GM21390 (cell line): Measurements from ENCODE around the gene RING1.

Source experiments
- ATAC-seq: cut with Tn5 transposase; IDR thresholded peaks from one replicate; pipeline ENCODE4 v1.9.1; 2021; ENCODE audit not compliant: unreplicated experiment

The RING1 gene

DNA sequence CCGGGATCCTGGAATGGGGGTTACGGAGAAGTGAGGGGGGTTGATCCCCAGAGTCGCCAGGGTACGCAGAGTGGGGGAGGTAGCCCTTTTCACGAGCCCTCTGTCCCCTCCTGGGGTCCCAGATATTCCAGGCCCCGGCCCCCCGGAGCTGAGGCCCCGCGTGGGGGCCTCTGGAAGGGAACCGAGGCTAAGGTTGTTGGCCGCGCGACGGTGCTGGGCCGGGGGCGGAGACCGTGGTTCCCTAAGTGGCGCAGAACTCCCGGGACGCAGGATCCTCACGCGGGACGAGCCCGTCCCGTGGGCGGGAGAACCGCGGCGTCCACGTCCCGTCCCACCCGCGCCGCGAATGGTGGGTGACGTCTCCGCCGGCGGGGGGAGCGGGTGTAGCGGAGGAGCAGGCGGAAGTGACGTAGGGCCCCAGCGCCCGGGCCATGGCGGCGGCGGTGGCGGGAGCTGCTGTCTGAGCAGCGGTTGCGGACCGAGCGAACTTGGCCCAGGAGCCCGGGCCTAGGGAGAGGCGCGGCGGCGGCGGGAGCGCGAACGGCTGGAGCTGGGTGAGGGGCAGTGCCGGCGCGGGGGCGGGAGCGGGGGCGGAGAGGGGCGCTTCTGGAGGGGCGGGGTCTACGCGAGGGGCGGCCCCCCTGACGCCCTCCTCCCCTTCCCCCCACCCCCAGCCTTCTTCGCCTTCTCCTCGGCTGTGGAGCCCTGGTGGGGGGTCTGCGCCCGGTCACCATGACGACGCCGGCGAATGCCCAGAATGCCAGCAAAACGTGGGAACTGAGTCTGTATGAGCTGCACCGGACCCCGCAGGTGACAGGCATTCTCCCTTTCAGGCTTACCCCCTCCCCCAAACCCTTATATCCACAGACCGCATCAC lies at the start of gene RING1:
Gene RING1, plus strand, starts transcription at position 410 of the 877 bp plus-strand sequence. Its CDS starts 323 bp downstream, at position 733.
- peak; percentile 48 for ATAC-seq

GRCh38 chr6:33160096-33160495 lies 48.2 kb upstream of the RING1 start:
- ATAC-seq: no peak

- no peak for ATAC-seq
These were observed 47.5 kb upstream of the RING1 start for GRCh38 chr6:33160728-33161344.

GRCh38 chr6:33161354-33162331 lies 46.7 kb upstream of the RING1 start:
- ATAC-seq: no peak

GRCh38 chr6:33163540-33163939 lies 44.8 kb upstream of the RING1 start:
- no peak for ATAC-seq

GRCh38 chr6:33164176-33164575 lies 44.1 kb upstream of the RING1 start:
- ATAC-seq: no peak

DNA sequence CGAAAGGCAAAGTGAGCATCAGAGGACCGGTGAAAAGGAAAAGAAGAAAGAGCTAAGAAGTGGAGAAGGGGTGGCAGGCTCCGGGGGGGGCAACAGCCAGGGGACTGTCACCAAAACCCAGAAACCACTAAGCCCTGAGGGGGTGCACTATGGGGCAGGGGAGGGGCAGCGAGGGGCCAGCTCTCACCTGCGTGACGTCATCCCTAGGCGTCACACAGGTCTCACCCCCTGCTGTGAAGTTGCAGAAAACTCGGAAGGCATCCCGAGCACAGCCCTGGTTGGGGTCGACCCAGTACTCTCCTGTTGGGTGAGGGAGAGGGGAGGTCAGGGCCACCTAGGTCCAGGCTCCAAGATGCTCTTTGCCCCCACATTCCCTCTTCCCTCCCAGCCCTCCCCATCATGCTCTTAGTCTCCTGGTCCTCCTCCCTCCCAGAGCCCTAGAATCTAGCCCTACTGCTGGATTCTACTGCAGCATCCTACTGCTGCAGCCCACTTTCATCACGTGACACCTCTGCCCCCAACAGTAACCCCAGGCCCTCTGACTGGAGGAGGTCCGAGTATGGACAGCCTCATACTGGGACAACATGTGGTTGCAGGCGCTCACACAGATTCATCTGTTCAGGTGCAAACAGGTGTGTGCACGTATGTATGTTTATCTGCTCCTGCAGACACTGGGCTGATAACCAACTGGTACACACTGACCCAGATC lies 43.5 kb upstream of the RING1 start:
- no peak for ATAC-seq

DNA sequence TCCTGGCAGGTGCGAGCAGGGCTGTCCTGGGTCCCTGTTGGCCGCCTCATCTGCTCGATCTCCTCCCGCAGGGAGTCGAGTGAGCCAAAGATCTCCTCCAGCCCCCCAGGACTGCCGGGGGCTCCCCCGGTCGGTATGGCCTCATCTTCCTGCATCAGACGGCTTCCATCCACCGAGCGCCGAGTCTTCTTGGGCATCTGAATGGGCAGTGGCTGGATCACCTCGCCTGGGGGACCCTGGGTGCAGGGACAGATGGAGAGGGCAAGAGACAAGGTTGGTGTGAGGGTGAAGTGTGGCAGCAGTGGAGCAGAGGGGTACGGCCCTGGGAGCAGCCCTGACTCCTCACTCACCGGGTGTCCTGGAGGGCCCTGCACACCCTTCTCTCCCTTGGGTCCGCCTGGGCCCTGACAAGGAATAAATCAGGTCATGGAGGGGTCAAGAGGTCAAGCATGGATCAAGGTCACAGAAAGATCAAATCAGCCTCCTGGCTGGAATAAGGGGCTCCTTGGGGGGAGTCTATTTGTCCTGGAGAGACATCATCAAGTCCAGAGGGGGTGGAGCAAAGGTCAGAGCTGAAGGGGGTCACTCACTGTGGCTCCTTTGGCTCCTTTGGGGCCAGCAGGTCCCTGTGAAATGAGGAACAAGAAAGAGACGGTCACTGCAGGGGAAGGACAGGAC lies 42.6 kb upstream of the RING1 start:
- ATAC-seq: no peak

DNA sequence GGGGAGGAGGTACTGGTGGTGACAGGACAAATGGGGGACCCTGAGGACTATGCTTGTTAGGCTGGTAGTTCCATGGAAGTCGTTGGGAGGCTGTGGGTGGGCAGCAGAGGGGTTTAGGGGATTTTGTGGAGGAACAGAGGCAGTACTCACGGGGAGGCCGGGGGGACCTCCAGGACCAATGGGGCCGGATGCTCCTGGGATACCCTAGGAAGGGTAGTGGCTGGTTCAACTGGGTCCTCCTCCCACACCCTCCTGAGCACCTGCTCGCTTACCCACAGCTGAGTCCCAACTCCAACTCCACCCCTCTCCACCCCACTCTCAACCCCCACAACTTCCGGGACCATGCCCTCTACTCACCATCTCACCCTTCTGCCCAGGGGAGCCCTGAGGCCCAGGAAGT lies 41.9 kb upstream of the RING1 start:
- ATAC-seq: no peak

DNA sequence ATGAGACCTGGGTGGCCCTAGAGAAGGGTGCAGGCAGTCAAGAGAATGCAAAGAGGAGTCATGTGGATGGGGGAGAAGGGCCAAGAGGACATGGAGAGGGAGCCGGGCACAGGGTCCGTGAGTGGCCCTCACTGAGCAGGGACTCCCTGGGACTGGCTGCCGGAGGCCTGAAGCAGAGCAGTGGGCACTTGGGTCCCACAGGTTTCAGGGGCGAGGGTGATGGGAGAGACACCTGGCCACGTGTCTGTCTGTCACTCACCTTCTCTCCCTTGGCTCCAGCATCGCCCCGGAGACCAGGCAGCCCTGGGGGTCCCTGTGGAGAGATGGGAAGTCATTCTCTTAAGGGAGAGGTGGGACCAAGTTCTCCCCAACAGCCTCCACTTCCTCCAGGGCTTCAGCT lies 41.5 kb upstream of the RING1 start:
- ATAC-seq: no peak

GRCh38 chr6:33167374-33168283 lies 40.7 kb upstream of the RING1 start:
- no peak for ATAC-seq

DNA sequence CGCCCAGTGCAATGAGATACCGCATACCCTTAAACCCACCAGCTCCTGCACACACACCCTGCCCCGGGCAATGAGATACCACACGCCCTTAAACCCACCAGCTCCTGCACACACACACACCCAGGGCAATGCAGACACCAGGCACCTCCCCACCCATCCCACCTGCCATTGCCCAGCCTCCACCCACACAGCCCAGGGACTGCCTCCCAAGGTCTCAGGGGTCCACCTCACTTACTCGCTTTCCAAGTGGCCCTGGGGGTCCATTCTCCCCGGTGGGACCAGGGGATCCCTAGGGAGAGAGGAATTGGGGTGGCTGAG lies 40.1 kb upstream of the RING1 start:
- ATAC-seq: no peak

GRCh38 chr6:33168639-33169038 lies 39.7 kb upstream of the RING1 start:
- ATAC-seq: no peak

DNA sequence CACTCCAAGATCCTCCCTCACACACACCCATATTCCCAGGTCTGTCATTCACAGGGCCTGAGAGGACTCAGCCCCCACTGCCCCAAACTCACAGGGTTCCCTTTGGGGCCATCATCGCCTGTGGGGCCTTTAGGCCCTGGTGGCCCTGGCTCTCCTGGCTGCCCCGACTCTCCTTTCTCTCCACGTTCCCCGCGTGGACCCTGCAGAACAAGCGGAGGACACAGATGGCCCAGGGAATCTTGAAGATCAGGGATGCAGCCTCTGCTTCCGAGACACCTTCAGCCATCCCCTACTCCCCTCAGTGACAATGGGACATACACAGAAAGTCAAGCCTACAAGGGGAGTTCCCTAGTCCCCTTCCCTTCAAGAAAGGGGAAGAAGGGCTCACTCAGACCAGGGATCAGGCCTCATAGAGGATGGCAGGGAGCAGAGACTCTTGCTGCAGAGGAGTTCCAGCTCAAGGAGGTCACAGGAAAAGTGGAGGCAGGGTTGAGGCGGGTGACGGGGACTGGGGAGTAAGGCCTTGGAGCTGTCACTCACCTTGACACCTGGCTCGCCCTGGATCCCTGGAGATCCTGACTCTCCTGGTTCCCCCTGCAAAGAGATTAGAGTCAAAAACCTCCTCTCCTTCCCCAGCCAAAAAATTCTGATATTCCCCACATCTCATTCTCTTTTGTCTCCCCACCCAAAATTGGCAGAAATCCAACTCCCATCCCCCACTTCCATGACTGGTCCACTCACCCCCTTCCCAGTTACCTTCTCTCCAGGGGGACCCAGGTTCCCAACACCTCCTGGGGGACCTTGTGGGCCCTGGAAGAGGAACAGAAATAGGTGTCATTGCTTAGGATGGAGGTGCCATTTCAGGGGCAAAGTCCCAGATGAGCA lies 38.8 kb upstream of the RING1 start:
- no peak for ATAC-seq

DNA sequence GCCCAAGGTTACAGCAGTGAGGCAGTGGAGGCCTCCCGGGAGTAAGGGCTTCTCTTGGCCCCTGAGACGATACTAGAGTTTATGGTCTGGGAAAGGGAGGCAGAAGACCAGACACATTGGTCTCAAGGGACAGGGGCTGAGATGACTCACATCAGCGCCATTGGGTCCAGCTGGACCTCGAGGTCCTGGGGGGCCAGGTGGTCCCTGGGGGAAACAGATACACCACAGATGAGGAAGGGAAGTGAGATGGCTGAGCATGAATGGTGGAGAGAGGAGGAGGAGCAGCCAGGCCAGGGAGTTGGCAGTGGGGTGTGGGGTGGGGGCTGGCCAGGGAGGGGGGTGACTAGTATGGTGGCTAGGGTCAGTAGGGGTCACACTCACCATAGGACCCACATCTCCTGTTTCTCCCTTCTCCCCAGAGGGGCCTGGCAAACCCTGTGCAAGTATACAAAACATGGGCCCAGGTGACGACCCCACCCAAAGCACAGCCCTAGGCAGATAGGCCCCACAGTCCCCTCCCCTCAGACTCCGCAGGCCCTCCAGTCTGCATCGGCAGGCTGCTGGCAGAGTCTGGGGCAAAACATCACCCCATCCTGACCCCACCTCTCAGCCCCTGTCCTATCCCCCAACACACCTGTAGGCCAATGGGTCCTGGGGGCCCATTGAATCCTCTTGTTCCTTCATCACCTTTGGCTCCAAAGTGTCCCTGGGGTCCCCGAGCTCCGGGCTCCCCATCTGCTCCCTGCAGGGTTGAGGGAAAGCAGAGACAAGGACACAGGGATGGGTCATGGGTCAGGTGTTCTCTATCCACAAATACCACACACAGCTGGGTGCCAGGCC lies 37.9 kb upstream of the RING1 start:
- no peak for ATAC-seq

DNA sequence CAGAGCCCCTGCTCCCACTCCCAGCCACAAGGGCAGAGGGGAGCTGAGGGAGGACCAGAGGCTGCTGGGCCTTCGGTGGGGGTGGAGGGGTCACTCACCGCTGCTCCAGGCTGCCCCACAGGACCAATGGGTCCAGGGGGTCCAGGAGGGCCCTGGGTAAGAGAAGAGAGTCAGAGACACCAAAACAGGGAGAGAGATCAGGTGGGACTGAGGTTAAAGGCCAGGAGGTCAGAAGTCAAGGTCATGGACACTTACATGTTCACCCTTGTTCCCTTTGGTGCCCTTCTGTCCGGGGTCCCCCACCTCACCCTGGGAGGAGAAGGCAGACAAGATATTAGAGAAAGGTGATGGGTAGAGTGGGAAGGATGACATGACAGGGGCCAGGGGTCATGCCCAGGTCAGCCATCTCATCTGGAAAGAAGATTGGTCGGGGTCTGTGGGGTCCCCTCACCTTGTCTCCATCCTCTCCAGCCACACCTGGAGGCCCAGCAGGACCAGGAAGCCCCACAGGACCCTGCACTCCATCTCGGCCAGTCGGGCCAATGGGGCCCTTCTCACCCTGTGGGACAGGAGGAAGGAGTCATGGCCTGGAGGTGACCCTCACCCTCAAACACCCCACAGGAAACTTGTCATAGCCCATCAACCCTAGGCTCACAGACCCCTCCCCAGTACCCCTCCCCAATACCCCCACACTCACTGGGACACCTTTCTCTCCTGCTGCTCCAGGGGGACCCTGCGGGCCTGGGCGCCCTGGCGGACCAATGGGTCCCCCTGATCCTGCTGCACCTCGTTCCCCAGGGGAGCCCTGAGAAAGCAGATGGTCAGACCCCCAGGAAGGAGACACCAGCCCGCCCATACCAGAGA lies 37.1 kb upstream of the RING1 start:
- no peak for ATAC-seq
